GM19043 (cell line): ENCODE data around the gene GDF2.

Experiments
- ATAC-seq: cut with Tn5 transposase; IDR thresholded peaks from one replicate; pipeline ENCODE4 v1.9.1; 2021; ENCODE audit warnings: low read depth; ENCODE audit not compliant: unreplicated experiment

GDF2 gene

GRCh38 chr10:47311193-47311931, 10.9 kb upstream of the GDF2 start:
- ATAC-seq = no peak

DNA sequence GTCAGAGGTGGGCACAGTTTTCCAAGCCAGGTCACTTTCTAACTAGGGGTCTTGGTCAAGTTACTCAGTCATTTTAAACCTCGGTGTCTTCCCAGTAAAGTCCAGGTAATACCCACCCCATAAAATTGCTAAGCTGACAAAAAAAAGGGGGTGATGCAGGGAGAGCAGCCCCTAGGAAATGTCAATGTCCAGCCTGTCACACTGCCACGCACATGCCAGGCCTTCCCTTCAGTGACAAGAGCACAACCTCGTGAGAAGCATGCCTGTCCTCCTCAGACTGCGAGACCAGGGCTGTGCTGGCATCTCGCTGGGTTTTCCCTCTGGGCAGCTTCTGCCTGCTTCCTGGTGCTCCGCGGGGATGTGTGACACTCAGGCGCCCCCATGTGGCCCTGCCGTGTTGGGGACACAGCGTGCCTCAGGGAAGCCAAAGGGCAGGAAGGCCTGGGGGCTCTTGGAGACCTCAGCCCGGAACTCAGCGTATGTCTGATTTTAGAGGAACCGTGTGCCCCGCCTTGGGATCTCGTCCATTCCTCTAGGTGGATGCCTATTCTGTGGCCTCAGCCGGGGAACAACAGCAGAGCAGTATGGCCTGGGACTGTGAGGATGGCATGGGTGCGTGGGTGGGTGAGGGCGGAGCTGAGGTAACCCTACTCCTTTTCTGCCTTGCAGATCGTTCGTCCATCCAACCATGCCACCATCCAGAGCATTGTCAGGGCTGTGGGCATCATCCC, 10.2 kb upstream of the GDF2 start:
- ATAC-seq = peak; percentile 85

DNA sequence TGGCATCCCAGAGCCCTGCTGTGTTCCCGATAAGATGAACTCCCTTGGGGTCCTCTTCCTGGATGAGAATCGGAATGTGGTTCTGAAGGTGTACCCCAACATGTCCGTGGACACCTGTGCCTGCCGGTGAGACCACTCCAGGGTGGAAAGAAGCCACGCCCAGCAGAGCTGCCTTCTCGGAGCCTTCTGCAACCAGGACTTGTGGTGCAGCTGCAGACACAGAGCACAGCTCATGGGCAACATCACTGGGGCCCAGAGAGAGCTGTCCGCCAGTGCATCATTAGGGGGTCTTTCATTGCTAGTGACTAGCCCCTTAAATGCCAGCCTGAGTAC, 9.6 kb upstream of the GDF2 start:
- ATAC-seq = no peak

- no peak for ATAC-seq
These were observed 7.8 kb upstream of the GDF2 start for GRCh38 chr10:47314416-47314970.

GRCh38 chr10:47315421-47315820, 6.8 kb upstream of the GDF2 start:
- ATAC-seq = no peak

DNA sequence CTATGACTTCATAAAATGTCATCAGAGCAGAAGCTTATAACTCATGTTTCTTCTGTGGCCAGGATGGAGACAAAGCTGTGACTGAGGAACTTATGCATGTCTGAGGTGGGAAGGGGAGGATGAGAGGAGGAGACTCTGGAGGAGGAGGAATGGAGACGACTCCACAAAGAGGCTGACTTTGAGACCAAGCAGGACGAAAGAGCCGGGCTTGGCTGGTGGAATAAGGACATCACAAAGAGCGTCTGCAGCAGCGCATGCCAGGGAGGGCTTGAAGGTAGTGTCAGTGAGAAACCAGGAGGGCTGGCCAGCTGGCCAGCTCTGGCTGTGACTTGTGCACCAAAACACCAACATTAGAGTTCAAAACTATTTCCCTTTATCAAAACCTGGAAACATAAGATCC, 6.1 kb upstream of the GDF2 start:
- no peak for ATAC-seq

DNA sequence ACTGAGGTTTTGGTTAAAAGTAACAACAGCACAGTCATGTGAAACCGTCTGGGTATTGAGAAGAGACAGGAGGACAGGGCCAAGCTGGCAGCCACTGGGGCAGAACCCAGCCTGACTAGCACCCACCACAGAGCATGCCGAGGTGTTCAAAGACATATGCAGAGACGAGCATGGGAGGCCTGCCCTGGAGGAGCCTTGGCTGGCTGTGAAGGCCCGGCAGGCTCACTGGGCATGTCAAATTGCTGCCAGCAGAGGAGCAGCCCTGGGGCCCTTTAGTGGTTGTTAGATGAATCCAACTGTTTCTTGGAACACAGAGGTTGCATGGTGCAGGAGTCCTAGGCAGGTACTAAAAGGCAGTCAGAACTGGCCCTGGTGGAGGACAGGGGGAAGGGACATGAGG, 5.0 kb upstream of the GDF2 start:
- no peak for ATAC-seq

DNA sequence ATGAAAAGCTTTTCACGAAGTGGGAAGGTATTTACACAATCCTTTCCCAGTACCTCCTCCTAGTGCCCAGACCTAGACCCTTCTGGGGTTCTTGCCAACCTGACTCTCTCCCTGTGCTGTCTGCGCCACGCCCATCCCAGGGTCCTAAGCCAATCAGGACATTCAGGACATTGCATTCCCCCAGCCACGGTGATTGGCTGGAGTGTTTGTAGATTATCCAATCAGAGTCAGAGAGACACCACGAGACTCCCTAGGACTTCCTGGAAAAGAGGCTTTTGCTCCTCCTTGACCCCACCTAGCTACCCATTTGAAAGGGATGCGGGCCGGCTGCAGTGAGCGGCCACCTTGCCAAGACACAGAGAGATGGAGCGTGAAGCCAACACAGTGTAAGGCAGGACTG, 3.5 kb upstream of the GDF2 start:
- ATAC-seq = no peak

DNA sequence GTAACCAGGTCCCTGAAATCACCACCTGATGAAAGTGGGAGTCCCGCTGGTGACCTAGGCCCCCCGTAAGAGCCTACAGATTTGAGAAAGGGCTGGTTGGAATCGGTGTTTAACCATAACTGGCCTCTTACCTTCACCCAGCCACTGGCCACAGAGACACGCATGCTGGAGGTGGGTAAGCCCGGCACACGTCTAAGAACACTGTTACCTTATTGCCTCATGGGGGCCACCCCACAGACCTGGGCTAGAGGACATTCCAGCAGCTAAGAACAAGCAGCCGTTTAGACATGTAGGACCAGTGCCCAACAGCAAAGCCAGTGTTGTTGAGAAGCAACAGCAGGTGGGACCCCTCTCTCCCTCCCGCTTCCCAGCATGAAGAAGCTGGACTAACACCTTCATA, 2.5 kb upstream of the GDF2 start:
- no peak for ATAC-seq

DNA sequence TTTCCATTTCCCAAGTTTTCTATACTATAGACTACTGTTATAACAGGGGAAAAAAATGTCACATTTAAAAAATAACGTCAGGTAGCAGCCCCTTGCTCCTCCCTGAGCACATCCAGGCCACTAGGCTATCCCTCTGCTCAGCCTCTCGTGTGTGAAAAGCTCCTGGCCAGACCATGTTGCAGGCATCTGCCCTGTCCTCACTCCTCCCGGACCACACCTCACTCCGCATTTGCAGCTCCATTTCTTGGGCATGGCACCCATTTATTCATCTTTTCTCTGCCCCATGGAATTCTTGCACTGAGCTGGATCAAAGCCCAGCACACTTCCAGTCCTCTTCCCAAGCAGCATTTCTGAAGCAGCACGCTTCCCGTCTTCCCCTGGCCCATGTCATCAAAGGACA, 1.4 kb upstream of the GDF2 start:
- ATAC-seq = no peak

DNA sequence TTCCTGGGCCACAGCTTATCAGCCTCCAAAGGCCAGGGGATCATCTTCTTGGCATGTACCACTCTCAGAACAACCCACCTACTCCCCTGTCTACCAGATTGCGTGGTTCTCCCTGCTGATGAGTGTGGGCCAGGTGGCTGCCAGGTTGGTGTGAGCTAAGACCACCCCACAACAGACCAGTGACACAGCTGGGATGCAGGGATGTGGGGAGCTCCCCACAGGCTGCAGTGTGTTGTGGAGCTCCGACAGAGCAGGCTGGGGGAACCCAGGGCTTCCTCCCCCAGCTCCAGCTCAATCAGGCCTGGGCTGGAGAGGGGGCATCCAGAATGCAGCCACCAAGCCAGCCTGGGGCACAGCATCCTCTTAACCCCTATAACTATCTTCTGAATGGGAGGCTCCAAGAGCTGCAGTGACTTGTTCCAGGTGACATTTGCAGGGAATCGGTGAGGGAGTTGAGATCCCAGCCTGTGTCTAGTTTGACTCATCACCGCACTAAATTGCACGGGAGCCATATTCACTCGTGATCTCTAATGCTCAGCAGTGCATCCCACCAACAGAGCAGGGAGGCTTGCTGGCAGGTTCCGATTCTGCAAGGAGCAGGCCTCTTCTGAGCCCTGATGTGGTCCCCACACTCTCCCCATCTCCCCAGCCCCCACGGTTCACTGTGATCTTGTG, 596 bp upstream of the GDF2 start:
- no peak for ATAC-seq

DNA sequence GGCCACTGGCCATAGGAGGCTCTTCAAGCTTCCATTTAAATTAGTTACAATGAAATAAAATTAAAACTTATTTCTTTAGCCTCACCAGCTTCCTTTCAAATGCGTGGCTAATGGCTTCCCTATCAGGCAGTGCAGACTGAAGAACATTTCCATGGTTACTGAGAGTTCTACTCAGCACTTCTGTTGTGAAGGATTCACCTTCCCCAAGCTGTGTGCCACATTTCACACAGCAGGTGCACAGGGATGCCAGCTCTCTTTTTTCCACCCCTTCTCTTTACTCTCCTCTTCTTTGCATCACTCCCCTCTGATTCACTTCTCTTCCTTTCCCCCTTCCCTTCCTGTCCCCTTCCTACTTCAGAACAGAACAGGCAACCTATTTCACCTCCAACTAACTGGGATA, 833 bp downstream of the GDF2 start:
- no peak for ATAC-seq

- ATAC-seq = no peak
These were observed 1.5 kb downstream of the GDF2 start for GRCh38 chr10:47323636-47324296.

GRCh38 chr10:47325303-47326291, 3.3 kb downstream of the GDF2 start:
- no peak for ATAC-seq

GRCh38 chr10:47326306-47326926, 4.2 kb downstream of the GDF2 start:
- ATAC-seq = no peak

- no peak for ATAC-seq
These were observed 4.7 kb downstream of the GDF2 start for GRCh38 chr10:47326927-47327330.

GRCh38 chr10:47329855-47330254, 7.6 kb downstream of the GDF2 start:
- ATAC-seq = no peak

- ATAC-seq = no peak
These were observed 8.1 kb downstream of the GDF2 start for GRCh38 chr10:47330366-47330765.

- no peak for ATAC-seq
These were observed 8.6 kb downstream of the GDF2 start for GRCh38 chr10:47330804-47331203.
